ENCODE results near the gene KIF17.

DNA sequence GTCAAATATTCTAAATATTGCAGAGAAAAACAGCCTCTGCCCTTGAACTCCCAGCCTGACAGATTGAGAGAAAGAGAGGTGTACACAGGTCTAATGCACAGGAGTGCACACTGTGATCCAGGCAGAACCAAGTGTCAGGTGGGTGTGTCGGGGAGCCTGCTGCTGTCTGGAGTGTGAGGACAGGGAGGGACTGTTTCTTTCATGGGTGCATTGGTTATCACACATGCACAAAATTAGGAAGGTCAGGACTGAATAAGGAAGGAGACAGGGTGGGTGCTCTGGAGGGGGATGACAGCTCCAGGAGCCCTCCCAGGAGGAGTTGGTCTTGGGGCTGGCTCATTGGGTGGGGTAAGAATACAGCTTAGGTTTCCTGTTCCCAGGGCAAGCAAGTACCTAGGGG, 97.8 kb downstream of the KIF17 start:
- TF ChIP-seq POLR2A (IDR thresholded peaks at IDR 0.05) (no peak), POLR2AphosphoS5 (IDR thresholded peaks at IDR 0.05; ENCODE audit: insufficient read depth in 1 of 2, low read depth in 1 of 2) (no peak)
- TF ChIP-seq, protein P1, sequence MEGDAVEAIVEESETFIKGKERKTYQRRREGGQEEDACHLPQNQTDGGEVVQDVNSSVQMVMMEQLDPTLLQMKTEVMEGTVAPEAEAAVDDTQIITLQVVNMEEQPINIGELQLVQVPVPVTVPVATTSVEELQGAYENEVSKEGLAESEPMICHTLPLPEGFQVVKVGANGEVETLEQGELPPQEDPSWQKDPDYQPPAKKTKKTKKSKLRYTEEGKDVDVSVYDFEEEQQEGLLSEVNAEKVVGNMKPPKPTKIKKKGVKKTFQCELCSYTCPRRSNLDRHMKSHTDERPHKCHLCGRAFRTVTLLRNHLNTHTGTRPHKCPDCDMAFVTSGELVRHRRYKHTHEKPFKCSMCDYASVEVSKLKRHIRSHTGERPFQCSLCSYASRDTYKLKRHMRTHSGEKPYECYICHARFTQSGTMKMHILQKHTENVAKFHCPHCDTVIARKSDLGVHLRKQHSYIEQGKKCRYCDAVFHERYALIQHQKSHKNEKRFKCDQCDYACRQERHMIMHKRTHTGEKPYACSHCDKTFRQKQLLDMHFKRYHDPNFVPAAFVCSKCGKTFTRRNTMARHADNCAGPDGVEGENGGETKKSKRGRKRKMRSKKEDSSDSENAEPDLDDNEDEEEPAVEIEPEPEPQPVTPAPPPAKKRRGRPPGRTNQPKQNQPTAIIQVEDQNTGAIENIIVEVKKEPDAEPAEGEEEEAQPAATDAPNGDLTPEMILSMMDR (IDR thresholded peaks at IDR 0.05), result no peak
